Skin epidermis (tissue), 12 donors: ENCODE results near the gene CLN6.
A peak's percentile ranks its signal among the peaks of the same experiment; 100 is the strongest.
"Not testable (repeated sequence)": the region's sequence is repeated elsewhere in the genome, so short reads cannot be mapped to it uniquely, and the experiment has no call there.

Source experiments
- H3K27ac ChIP-seq, 21 experiments: fragments of 200-600 bp; sonication (generic) in 11 of 21; one replicate each; pipeline ENCODE4 v1.5.0; 2020; ENCODE audit warnings: mild to moderate bottlenecking in 3 of 21, inconsistent platforms in 2 of 21, moderate library complexity in 2 of 21
- H3K4me3 ChIP-seq, 7 experiments: fragments of 200-600 bp; sonication (generic) in 2 of 7; one replicate each; pipeline ENCODE4 v1.5.0; 2020; ENCODE audit warnings: inconsistent platforms in 2 of 7, mild to moderate bottlenecking in 2 of 7, moderate library complexity in 1 of 7

Gene CLN6

DNA sequence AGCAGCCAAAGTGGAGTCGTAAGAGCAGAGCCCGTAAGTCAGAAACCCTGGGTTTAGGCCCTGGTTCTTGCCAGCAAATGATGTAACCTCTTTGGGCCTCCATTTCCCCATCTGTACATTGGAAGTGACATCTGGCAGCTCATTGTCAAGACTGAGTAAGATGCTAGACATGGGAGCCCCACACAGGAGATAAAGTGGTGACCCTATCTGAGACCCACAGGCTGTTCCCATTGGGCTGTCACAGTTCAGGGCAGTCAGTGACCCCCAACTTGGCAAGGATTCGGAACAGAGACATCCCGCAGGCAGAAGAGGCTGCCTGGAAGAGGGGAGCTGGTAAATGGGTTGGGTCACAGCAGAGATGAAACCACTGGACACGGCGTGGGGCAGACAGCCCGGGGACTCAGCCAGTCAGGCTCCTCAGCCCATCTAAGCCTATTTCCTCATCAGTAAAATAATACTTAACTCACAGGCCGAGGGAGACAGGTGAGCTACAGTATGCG, 1.8 kb downstream of the CLN6 start:
- H3K4me3 ChIP-seq = peak overlapping the region in 4 of 7 experiments; percentile 71 to 89 (median 74)
- H3K27ac ChIP-seq = no peak overlapping the region

DNA sequence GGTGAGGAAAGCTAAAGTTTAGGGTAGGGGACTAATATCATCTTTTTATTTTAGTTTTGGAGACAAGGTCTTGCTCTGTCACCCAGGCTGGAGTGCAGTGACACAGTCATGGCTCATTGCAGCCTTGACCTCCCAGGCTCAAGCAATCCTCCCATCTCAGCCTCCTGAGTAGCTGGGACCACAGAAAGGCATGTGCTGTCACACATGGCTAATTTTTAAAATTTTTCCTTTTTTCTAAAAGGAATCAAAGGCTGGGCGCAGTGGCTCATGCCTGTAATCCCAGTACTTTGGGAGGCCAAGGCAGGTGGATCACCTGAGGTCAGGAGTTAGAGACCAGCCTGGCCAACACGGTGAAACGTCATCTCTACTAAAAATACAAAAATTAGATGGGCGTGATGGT, 4.1 kb downstream of the CLN6 start:
- not testable (repeated sequence) for H3K4me3 ChIP-seq, H3K27ac ChIP-seq

DNA sequence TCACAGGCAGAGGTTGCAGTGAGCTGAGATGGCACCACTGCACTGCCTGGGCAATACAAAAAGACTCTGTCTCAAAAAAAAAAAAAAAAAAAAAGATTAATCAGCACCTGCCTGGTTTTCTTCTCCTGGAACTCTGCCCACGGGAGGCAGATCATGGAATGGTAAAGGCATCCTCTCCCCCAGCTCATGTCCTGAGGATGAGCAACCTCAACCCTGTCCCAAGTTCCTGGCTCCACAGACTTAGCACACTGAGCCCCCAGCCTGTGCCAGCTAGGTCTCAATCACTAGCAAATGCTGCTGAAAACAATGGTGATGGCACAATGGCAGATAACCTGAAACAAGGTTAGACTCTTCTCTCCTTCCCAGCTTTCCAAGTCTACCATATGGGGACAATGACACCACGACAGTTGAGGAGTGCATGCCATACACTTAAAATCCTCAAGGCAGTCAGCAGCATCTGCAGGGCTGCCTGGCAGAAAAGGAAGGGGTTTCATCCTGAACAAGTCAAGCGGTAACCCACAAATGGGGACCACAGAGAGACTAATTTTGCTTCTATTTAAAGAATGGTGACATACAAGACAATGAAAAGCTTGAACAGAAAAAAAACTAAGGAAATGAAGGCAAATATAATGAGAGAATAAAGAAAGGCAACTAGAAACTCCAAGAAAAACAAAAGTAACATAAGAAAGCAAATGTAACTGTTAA, 4.8 kb downstream of the CLN6 start:
- Histone ChIP-seq H3K27ac (no peak overlapping the region), H3K4me3 (no peak overlapping the region)

DNA sequence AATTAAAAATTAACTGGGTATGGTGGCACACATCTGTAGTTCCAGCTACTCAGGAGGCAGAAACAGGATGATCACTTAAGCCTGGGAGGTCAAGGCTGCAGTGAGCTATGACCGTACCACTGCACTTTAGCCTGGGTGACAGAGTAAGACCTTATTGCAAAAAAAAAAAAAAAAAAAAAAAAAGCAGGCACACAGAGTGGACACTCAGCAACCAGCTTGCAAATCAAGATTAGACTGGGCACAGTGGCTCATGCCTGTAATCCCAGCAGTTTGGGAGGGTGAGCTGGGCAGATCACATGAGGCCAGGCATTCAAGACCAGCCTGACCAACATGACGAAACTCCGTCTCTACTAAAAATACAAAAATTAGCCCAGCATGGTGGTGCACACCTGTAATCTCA, 5.4 kb downstream of the CLN6 start:
- H3K27ac ChIP-seq = no peak overlapping the region
- no peak overlapping the region for H3K4me3 ChIP-seq

DNA sequence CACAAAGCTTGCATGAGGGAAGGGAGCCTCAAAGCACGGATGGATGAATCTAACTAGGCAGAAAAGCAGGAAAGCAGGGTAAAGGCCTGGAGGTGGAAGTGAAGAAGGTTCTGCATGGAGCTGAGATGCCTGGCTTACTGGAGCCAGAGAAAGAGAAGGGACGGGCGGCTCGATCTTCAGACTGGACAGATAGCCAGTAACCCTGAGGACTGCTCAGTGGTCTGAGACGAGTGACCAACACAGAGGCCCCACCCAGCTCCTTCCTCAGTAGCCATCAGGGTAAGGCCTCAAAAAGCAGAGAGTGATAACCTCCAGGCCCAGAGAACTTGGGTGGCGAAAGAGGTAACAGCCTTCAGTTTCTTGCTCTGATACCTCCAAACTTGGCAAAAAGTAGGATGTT, 6.4 kb downstream of the CLN6 start:
- H3K27ac ChIP-seq = no peak overlapping the region
- H3K4me3 ChIP-seq = no peak overlapping the region

DNA sequence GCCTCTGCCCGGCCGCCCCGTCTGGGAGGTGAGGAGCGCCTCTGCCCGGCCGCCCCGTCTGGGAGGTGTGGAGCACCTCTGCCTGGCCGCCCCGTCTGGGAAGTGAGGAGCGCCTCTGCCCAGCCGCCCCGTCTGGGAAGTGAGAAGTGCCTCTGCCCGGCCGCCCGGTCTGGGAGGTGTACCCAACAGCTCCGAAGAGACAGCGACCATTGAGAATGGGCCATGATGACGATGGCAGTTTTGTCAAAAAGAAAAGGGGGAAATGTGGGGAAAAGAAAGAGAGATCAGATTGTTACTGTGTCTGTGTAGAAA, 7.1 kb downstream of the CLN6 start:
- not testable (repeated sequence) for H3K27ac ChIP-seq, H3K4me3 ChIP-seq

DNA sequence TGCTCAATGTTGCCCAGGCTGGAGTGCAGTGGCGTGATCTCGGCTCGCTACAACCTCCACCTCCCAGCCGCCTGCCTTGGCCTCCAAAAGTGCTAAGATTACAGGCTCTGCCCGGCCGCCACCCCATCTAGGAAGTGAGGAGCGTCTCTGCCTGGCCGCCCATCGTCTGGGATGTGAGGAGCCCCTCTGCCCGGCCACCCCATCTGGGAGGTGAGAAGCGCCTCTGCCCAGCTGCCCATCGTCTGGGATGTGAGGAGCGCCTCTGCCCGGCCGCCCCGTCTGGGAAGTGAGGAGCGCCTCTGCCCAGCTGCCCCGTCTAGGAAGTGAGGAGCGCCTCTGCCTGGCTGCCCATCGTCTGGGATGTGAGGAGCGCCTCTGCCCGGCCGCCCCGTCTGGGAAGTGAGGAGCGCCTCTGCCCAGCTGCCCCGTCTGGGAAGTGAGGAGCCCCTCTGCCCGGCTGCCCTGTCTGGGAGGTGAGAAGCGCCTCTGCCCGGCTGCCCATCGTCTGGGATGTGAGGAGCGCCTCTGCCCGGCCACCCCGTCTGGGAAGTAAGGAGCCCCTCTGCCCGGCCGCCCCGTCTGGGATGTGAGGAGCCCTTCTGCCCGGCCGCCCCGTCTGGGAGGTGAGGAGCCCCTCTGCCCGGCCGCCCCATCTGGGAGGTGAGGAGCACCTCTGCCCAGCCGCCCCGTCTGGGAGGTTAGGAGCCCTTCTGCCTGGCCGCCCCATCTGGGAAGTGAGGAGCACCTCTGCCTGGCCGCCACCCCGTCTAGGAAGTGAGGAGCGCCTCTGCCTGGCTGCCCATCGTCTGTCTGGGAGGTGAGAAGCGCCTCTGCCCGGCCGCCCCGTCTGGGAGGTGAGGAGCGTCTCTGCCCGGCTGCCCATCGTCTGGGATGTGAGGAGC, 7.7 kb downstream of the CLN6 start:
- not testable (repeated sequence) for H3K4me3 ChIP-seq, H3K27ac ChIP-seq

DNA sequence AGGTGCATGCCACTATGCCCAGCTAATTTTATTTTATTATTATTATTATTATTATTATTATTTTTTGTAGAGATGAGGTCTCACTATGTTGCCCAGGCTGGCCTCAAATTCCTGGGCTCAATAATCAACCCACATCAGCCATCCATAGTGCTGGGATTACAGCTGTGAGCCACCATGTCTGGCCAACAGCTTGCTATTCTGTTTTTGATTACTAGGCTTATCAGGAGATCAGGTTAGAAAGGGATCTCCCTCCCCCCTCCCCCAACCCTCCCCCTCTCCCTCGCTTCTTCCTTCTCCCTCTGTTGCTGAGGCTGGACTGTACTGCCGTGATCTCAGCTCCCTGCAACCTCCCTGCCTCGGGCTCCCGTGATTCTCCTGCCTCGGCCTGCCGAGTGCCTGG, 8.6 kb downstream of the CLN6 start:
- Histone ChIP-seq H3K4me3 (no peak overlapping the region), H3K27ac (no peak overlapping the region)

DNA sequence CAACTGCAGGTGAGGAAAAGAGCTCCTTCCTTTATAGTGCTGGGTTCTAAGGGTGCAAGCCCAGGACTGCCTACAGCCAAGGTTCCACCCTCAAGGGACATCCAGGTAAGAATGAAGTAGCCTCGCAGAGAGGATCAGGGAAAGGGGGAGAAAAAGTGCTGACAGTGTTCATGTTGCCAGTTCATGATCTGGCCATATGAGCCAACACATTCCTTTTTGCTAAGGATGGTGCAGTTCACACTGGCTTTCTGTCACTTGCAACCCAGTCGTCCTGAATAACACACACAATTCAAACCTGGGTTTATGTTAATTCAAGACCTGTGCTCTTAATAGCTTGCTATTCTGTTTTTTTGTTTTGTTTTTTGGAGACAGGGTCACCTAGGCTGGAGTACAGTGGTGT, 9.0 kb downstream of the CLN6 start:
- H3K27ac ChIP-seq = no peak overlapping the region
- H3K4me3 ChIP-seq = no peak overlapping the region

DNA sequence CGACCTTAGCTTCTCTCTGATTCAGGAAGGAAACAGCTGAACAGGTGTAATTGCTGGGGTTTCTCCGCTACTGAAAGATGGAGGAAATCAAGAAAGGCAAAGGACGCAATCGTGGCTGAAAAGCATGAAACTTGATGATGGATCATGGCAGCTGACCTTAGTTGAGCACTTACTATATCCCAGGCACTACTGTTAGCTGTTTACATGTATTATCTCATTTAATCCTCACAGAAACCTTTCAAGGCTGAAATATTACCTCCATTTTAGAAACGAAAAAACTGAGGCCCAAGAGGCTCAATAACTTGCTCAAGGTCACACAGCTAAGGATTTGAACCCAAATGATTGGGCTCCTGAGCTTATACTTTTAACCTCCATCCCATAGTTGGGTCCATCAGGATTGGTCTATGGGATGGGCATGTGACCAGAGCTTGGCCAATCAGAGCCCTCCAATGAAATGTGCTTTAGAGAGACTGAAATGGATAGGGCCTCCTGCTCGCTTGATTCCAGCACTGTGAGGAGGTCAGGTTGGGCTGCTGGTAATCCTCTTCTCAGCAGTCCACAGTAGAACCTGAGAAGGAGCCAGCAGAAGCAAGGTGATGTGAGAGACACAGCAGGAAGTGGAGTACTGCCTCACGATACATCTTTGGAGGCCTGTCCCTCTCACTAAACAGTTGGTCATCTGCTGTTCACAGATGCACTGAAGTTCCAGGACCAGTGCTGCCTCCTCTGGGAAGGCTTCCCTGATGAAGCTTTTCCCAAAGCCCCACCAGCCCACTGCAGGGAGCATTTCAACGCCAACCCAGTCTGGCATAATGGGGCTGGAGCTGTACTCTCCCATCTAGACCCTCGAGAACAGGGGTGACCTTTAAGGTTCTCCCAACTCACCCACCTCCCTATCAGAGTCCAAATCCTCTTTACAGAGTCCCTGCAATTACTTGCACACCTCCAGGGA, 10.4 kb downstream of the CLN6 start:
- H3K4me3 ChIP-seq = no peak overlapping the region
- H3K27ac ChIP-seq = no peak overlapping the region

DNA sequence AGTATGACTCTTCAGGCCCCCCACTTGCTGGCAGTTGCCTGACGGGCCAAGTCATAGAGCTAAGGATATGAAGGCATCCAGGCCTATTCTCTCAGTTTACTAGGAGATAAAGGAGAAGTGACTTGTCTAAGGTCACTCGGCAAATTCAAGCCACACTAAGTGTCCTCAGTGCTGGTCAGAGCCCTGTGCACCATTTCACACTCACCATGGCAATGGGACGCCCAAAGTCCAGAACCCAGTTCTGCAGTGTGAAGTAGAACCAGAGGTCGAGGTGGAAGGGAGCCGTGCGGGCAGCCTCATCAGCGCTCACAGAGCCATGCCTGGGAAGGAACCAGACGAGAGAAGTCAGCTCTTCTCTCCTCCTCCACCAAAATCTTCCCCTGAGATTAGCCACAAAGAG, 11.2 kb downstream of the CLN6 start:
- no peak overlapping the region for H3K4me3 ChIP-seq
- no peak overlapping the region for H3K27ac ChIP-seq

DNA sequence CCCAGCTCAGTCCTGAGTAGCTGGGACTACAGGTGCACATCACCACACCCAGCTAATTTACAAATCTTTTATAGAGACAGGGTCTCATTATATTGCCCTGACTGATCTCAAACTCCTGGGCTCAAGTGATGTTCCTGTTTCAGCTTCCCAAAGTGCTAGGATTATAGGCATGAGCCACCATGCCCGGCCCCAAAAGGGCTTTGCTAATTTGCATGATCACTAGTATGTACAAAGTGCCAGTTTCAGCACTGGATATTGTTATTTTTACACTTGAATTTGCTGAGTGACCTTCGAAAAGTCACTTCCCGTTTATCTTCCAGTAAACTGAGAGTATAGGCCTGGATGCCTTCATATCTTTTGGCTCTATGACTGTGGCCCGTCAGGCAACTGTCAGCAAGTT, 12.2 kb downstream of the CLN6 start:
- no peak overlapping the region for H3K27ac ChIP-seq
- no peak overlapping the region for H3K4me3 ChIP-seq

DNA sequence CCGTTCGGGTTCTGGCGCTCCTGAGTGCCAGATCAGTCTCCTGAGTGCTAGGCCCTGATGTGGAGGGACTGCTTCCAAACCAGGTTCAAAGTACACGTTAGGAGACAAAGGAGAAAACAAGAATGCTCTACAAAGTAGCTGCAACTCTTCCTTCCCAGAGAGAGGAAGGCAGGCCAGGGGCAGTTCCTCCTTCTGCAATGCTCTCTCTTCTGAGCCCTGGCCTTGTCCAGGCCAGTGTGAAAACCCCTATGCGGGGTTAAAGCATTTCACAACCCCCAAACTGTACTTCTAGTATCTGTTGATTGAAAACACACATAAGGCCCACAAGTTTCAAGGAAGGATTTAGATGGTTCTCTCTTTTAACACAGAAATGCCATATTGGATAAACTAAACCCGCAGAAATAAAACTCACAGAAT, 14.7 kb downstream of the CLN6 start:
- no peak overlapping the region for H3K4me3 ChIP-seq
- H3K27ac ChIP-seq = no peak overlapping the region

DNA sequence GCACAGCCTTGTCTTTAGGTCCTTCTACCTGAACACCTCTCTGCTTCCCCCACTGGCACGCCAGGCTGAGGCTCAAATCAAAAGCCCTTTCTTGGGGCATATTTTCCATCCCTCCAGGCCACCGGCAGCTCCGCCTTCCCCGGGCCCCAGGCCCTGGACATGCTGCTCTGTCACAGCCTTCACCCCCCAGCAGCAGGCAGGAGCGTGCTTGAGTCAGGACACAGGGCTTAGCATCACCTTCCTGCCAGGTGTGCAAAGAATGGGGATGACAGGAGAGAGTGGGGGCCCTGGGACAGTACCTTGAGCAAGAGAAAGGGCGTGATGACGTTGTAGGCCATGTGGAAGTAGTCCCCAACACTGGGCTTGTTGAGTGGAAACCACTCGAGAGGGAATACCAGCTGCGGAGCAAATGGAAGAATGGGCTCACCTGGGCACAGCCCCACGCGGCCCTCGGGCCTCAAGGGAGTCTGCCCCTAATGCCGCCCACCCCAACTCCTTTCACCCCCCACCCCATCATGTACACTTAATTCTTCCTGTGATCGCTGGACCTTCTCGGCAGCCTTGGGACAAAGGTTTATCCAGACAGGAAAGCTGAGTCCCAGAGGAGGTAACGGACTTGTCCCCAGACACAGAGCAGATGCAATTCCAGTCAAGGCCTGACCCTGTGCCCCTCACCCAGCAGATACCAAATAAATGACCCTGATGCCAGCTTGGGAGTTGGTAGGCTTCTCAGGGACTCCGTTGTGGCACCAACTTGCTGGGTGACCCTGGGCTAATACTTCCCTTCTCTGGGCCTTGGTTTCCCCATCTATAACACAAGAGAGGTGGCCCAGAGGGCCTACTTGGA, 15.3 kb downstream of the CLN6 start:
- H3K27ac ChIP-seq = no peak overlapping the region
- no peak overlapping the region for H3K4me3 ChIP-seq

DNA sequence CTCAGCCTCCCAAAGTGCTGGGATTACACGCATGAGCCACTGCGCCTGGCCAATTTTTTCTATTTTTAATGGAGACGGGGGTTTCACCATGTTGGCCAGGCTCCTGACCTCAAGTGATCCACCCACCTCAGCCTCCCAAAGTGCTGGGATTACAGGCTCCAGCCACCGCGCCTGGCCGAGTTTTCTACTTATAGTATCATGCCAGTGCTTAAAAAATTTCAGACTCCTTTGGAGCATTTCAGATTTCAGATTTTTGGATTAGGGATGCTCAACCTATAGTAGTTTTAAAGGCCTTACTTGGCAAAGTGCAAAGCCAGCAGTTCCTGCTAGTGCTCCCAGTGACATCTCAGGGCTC, 16.1 kb downstream of the CLN6 start:
- not testable (repeated sequence) for H3K27ac ChIP-seq, H3K4me3 ChIP-seq

DNA sequence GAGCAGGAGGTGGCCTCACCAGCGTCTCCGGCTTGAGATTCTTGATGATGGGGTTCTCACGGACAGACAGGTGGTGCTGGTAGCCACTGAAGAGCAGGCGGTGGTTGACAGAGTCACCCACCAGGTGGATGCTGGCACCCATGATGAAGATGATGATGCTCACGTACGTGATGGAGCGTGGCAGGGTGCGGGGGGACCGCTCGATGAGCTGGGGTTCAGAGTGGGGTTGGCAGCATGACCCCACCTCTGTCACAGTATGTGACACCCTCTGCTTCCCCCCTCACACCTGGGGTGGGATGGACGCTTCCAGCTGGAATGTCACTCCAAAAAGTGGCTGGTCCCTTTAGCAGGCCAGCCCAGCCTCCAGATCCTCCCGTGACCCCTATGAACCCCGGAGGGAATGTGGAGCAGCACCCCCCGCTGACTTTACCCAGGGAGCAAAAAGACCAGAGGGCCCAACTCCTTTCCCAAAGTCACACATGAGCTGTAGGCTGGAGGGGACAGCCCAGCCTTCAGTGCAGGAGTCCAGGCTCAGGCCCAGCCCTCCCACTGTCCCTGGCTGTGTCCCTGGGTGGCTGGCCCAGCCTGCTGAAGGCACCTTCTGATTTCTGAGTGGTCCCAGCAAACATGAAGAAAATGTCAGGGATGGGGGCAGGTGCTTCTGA, 17.7 kb downstream of the CLN6 start:
- Histone ChIP-seq H3K4me3 (no peak overlapping the region), H3K27ac (no peak overlapping the region)

DNA sequence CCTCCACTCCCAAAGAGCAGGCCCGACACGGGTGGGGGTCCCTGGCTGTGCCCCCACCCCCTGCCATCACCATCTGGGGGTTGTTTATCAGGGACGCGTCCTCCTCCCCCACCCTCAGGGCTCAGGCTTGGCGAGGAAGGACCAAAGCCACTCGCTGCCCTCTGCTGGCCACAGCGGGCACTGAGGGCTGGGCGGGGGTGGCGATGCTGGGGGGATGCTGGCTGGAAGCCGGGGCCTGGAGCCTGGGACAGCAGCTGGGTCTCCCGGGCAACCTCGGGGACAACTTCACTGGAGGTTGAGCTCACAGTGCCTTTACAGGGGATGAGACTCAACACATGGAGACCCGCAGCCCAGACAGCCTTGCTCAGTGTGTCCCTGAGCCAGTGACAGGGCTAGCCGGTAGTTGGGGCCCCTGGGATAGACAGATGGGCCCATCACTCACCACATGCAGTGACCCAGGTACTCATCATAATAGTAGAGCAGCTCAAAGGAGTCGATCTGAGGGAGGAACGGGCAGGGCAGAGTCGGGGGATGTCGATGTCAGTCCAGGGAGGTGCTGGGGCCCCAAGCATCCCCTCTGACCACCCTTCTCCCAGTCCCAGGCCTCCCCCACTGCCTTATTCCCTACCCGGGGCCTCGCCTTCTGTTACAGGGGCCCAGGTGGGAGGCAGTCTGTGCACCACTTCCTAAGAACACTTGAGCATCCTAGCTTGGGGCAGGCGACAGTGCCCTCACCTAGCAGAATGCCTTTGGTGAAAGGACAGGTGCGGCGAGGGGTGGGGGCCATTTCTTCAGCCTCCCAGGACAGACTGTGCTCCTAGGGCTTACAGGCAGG, 18.5 kb downstream of the CLN6 start:
- Histone ChIP-seq H3K4me3 (no peak overlapping the region), H3K27ac (no peak overlapping the region)

DNA sequence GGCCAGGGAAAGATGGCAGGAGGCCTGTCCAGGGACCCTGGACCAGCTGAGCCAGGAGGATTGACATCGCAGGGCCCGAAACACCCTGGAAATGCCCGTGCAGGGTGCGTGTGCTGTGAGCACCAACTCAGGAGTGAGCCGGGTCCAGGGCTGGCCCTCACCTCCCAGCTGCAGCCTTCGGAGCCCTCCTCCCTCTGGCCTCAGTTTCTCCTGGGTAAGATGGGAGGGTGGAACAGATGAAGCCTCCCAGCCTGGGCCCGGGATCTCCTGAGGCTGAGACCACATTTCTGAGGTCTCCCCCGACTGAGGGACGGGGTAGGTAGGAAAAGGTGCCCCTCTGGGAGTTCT, 19.1 kb downstream of the CLN6 start:
- H3K4me3 ChIP-seq = no peak overlapping the region
- H3K27ac ChIP-seq = no peak overlapping the region
